ENCODE measurements around the gene RBFOX2.

RBFOX2 gene

DNA sequence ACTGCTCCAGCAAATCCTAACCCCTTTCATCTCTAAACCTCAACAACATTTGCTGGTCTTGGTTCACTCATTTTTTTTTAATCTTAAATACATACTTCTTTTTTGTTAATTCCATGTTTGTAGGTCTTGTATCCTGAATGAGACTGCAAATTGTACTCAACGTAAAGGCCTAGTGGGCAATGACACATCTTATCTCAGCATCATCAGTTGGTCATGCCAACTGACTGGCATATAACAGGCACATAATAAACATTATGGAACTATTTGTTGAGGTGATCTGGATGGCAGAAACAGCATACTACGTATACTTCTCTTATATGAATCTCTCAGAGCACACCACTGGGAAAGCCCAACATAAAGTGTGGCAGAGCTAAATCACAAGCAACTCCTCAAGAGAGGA lies 116.7 kb downstream of the RBFOX2 start:
- H3K27ac ChIP-seq = no peak overlapping the region
- TF ChIP-seq, protein P1, sequence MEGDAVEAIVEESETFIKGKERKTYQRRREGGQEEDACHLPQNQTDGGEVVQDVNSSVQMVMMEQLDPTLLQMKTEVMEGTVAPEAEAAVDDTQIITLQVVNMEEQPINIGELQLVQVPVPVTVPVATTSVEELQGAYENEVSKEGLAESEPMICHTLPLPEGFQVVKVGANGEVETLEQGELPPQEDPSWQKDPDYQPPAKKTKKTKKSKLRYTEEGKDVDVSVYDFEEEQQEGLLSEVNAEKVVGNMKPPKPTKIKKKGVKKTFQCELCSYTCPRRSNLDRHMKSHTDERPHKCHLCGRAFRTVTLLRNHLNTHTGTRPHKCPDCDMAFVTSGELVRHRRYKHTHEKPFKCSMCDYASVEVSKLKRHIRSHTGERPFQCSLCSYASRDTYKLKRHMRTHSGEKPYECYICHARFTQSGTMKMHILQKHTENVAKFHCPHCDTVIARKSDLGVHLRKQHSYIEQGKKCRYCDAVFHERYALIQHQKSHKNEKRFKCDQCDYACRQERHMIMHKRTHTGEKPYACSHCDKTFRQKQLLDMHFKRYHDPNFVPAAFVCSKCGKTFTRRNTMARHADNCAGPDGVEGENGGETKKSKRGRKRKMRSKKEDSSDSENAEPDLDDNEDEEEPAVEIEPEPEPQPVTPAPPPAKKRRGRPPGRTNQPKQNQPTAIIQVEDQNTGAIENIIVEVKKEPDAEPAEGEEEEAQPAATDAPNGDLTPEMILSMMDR (IDR thresholded peaks at IDR 0.05) = no peak
- TF ChIP-seq ZFX (IDR thresholded peaks at IDR 0.05; ENCODE audit: borderline replicate concordance) = no peak

DNA sequence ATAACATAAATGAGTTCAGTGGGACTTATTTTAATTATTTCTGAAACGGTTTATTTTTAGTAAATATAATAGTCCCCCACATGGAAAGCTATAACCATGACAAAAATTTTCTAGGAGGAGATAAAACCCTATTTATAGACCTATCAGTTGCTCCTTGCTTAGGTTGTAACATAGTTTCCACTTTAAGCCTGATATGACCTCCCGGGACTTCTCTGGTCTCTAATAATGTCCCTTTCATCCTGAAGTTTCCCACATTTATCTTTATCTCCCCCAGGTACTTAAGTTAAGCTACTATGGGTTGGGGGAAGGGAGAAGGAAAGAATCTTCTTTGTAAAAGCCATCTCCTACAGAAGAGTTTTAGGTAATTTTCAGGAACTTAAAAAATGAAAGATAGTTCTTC lies 117.7 kb downstream of the RBFOX2 start:
- TF ChIP-seq, protein P1 (IDR thresholded peaks at IDR 0.05) = no peak
- TF ChIP-seq ZFX (IDR thresholded peaks at IDR 0.05; ENCODE audit: borderline replicate concordance) = no peak
- no peak overlapping the region for H3K27ac ChIP-seq

GRCh38 chr22:35910003-35910769 lies 118.4 kb downstream of the RBFOX2 start:
- no peak overlapping the region for H3K27ac ChIP-seq
- TF ChIP-seq, protein P1 (IDR thresholded peaks at IDR 0.05) = no peak
- no peak for TF ChIP-seq ZFX (IDR thresholded peaks at IDR 0.05; ENCODE audit: borderline replicate concordance)

- H3K27ac ChIP-seq = no peak overlapping the region
- TF ChIP-seq, protein P1 (IDR thresholded peaks at IDR 0.05) = no peak
- TF ChIP-seq ZFX (IDR thresholded peaks at IDR 0.05; ENCODE audit: borderline replicate concordance) = no peak
These were observed 122.7 kb downstream of the RBFOX2 start for GRCh38 chr22:35905894-35906293.

GRCh38 chr22:35904752-35905151 lies 123.9 kb downstream of the RBFOX2 start:
- H3K27ac ChIP-seq = peak overlapping the region; percentile 61
- TF ChIP-seq, protein P1 (IDR thresholded peaks at IDR 0.05) = no peak
- TF ChIP-seq ZFX (IDR thresholded peaks at IDR 0.05; ENCODE audit: borderline replicate concordance) = no peak

GRCh38 chr22:35904336-35904692 lies 124.3 kb downstream of the RBFOX2 start:
- TF ChIP-seq, protein P1 (IDR thresholded peaks at IDR 0.05) = no peak
- no peak for TF ChIP-seq ZFX (IDR thresholded peaks at IDR 0.05; ENCODE audit: borderline replicate concordance)
- H3K27ac ChIP-seq = peak overlapping the region; percentile 61

- TF ChIP-seq, protein P1 (IDR thresholded peaks at IDR 0.05) = no peak
- TF ChIP-seq ZFX (IDR thresholded peaks at IDR 0.05; ENCODE audit: borderline replicate concordance) = no peak
- peak overlapping the region; percentile 61 for H3K27ac ChIP-seq
These were observed 124.9 kb downstream of the RBFOX2 start for GRCh38 chr22:35903571-35904335.
